ENCODE data around the gene SIAE. TPM values are rescaled to one million over a fixed set of nuclear protein-coding genes. Genes with fewer than 3 reads are reported as not detected.

SIAE gene
- total RNA-seq, 1 donor from 2014 or later = 4.8 TPM

DNA sequence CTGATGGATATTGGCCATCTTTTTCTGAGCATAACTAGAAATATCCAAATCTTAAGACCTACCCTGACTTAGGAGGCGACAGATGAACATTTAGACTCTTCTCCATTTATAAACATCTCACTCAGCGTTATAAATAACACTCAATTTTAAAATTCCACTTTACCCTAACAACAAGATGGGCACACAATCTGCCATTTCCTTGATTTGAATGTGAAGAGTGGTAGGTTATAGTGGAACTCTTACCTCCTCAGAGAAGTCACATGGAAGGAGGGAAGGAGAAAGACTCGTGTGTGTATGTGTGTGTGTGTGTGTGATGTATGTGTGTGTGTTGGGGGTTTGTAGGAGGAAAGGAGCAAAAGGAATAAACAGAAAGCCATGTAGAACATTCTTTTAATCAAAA lies 15.0 kb downstream of the SIAE start:
- TF ChIP-seq, protein P1, sequence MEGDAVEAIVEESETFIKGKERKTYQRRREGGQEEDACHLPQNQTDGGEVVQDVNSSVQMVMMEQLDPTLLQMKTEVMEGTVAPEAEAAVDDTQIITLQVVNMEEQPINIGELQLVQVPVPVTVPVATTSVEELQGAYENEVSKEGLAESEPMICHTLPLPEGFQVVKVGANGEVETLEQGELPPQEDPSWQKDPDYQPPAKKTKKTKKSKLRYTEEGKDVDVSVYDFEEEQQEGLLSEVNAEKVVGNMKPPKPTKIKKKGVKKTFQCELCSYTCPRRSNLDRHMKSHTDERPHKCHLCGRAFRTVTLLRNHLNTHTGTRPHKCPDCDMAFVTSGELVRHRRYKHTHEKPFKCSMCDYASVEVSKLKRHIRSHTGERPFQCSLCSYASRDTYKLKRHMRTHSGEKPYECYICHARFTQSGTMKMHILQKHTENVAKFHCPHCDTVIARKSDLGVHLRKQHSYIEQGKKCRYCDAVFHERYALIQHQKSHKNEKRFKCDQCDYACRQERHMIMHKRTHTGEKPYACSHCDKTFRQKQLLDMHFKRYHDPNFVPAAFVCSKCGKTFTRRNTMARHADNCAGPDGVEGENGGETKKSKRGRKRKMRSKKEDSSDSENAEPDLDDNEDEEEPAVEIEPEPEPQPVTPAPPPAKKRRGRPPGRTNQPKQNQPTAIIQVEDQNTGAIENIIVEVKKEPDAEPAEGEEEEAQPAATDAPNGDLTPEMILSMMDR (IDR thresholded peaks at IDR 0.05) = no peak
- no peaks in the 10 kb centered on the region for H3K4me1 ChIP-seq

DNA sequence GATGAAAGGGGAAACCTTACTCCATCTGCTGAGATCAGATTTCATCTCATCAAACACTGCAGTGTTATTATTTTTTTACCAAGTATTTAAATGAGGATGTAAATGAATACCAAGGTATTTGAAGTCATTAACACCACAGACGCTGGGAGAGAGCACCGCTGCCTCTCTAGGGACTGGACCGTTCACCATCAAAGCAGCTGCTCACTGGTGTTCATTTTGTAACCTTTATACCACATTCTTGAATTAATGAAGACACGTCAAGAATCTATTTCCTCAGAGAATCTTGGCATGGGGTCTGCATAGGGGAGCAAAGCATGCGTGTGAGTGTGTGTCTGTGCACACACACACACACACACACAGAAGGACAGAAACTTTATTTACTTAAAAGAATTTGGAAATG lies 15.6 kb downstream of the SIAE start:
- no peak overlapping the region for H3K4me3 ChIP-seq
- TF ChIP-seq, protein P1 (IDR thresholded peaks at IDR 0.05) = no peak
- intact Hi-C loops (cut with DNase I) = no loop called here
- H3K36me3 ChIP-seq = peaks cover 0 to 11% of the 10 kb centered on the region in 2 donors
- no peaks in the 10 kb centered on the region for H3K4me1 ChIP-seq
- H3K9me3 ChIP-seq = no peaks in the 10 kb centered on the region
- no peak for DNase-seq (ENCODE audit: low spot score in 2 of 2)
- H3K27ac ChIP-seq = no peak overlapping the region
- H3K27me3 ChIP-seq = no peaks in the 10 kb centered on the region

More for the DNA sequence above, 15.0 kb downstream of the SIAE start:
- Histone ChIP-seq H3K27me3 (no peaks in the 10 kb centered on the region), H3K9me3 (no peaks in the 10 kb centered on the region), H3K36me3 (peaks cover 0 to 11% of the 10 kb centered on the region in 2 donors), H3K27ac (no peak overlapping the region), H3K4me3 (no peak overlapping the region)
- DNase-seq (ENCODE audit: low spot score in 2 of 2) = no peak
- intact Hi-C loops (cut with DNase I) = no loop called here

DNA sequence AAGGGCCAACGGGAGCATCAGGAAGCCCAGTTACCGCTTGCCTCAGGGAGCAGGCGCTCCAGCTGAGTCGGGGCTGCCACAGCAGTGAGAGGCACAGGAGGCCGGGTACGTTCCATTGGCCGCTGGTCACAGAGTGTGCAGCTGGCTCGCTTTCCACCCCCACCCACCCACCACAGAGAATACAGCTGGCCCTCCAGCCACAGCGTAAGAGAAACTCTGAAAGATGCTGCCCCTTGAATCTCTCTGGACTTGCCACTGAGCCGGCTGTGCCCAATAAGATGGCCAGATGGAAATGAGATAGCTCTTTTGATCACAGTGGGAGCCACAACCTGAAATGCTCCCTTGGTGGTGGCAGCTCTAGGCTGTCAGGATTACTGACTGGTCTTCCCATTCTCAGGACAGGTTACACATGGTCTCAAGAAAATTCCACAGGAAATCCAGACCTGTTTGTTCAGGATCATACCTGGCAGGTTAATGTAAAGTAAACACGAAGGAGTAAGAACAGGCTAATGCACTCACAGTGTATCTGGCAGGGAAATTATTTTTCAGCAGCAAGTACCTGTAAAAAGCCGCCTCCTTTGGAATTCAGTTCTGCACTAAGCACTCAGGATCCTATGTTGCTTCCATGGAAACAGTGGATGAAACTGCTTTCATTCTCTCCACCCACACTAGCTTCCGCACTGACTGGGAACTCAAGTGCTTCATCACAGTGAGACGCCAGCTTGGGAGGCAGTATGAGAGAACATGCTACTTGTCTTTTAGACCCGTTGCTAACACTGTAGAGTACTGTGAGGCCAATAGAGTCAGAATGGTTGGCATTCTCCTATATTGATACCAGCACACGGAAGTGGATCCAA lies 16.5 kb downstream of the SIAE start:
- intact Hi-C loops (cut with DNase I) = no loop called here
- Histone ChIP-seq H3K27me3 (no peaks in the 10 kb centered on the region), H3K36me3 (peaks cover 0 to 11% of the 10 kb centered on the region in 2 donors), H3K27ac (no peak overlapping the region), H3K4me3 (no peak overlapping the region), H3K4me1 (no peaks in the 10 kb centered on the region), H3K9me3 (no peaks in the 10 kb centered on the region)
- TF ChIP-seq, protein P1 (IDR thresholded peaks at IDR 0.05) = no peak
- no peak for DNase-seq (ENCODE audit: low spot score in 2 of 2)

DNA sequence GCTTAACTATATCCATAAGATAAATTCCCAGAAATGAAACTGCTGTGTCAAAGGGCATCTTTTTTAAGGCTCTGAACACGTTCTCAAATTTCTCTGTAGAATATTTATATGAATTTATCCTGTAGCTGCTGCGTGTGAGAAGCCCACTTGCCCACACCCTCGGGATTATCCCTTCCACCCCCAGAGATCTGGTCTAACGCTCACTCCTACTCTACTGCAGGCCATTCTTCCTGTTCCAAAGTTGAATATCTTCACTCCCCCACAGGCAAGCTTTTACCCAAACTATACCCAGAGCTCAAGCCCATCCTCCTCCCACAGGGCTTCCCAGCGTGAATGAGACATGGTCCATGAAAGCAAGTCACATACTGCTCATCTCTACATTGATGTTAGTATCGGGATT lies 24.9 kb downstream of the SIAE start:
- TF ChIP-seq, protein P1 (IDR thresholded peaks at IDR 0.05) = no peak
- DNase-seq (ENCODE audit: low spot score in 2 of 2) = no peak
- H3K9me3 ChIP-seq = no peaks in the 10 kb centered on the region
- H3K27me3 ChIP-seq = no peaks in the 10 kb centered on the region
- H3K36me3 ChIP-seq = peaks cover 0 to 3% of the 10 kb centered on the region in 2 donors
- intact Hi-C loops (cut with DNase I) = loop anchor here (10.0 kb wide), 1 partner anchor 1236 kb away; the partner anchor contains the start of gene HYLS1
- H3K27ac ChIP-seq = no peak overlapping the region
- H3K4me1 ChIP-seq = no peaks in the 10 kb centered on the region
- no peak overlapping the region for H3K4me3 ChIP-seq

DNA sequence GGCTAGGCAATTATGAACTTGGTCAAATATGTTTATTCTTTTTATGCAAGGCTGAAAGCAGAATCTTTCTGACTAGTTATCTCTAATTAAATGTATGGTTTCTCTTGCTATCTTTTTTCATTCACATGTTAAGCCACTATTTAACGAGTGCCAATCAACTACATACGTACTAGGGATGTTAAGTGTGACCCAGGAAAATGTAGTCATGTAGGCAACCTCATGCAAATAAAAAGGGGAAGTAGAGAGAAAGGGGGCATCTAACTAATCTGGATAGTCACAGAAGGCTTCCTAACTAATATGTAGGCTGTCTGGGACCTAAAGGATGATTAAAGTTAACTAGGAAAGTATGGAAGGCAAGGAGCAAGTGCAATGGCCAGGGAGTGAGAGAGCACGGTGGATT lies 27.4 kb downstream of the SIAE start:
- TF ChIP-seq, protein P1 (IDR thresholded peaks at IDR 0.05) = no peak
- no peaks in the 10 kb centered on the region for H3K27me3 ChIP-seq
- H3K4me3 ChIP-seq = no peak overlapping the region
- no peak for DNase-seq (ENCODE audit: low spot score in 2 of 2)
- no peaks in the 10 kb centered on the region for H3K9me3 ChIP-seq
- H3K4me1 ChIP-seq = peaks cover 0 to 3% of the 10 kb centered on the region in 2 donors
- intact Hi-C loops (cut with DNase I) = loop anchor here (10.0 kb wide), 1 partner anchor 1239 kb away; the partner anchor contains the start of gene HYLS1
- H3K36me3 ChIP-seq = no peaks in the 10 kb centered on the region
- no peak overlapping the region for H3K27ac ChIP-seq

Measured in ascending aorta (tissue), 2 donors.